Urothelium cell line (cell line): ENCODE results near the gene STK11.

Experiments used
- DNase-seq: peaks from one replicate; pipeline ENCODE4 v3.0.0; 2011; ENCODE audit warnings: low spot score, mixed read lengths
- FAIRE-seq: peaks from 2 replicates; lab custom pipeline; 2011; peaks lifted over from hg19 to GRCh38; lab: Jason Lieb, UNC

Gene STK11

GRCh38 chr19:1223018-1223855, 17.7 kb downstream of the STK11 start:
- FAIRE-seq (no peak), DNase-seq (peak; percentile 44)

- DNase-seq = no peak
- no peak for FAIRE-seq
Observed at GRCh38 chr19:1224047-1224825, 18.7 kb downstream of the STK11 start.

GRCh38 chr19:1224847-1225246, 19.3 kb downstream of the STK11 start:
- FAIRE-seq (no peak), DNase-seq (no peak)

- FAIRE-seq = no peak
- no peak for DNase-seq
Observed at GRCh38 chr19:1225440-1226226, 20.1 kb downstream of the STK11 start.

- no peak for FAIRE-seq
Observed at GRCh38 chr19:1226227-1226518, 20.6 kb downstream of the STK11 start.

GRCh38 chr19:1226522-1227303, 21.1 kb downstream of the STK11 start:
- DNase-seq = no peak
- no peak for FAIRE-seq

More at GRCh38 chr19:1226227-1226518, 20.6 kb downstream of the STK11 start:
- DNase-seq = no peak

GRCh38 chr19:1227304-1228054, 21.9 kb downstream of the STK11 start:
- FAIRE-seq = no peak
- no peak for DNase-seq

GRCh38 chr19:1228161-1228957, 22.8 kb downstream of the STK11 start:
- DNase-seq = no peak
- no peak for FAIRE-seq

GRCh38 chr19:1229056-1229923, 23.7 kb downstream of the STK11 start:
- DNase-seq (no peak), FAIRE-seq (no peak)

GRCh38 chr19:1229924-1230782, 24.6 kb downstream of the STK11 start:
- FAIRE-seq = no peak
- no peak for DNase-seq

GRCh38 chr19:1230783-1231489, 25.4 kb downstream of the STK11 start:
- FAIRE-seq (no peak), DNase-seq (no peak)

- FAIRE-seq = no peak
- DNase-seq = no peak
Observed at GRCh38 chr19:1231729-1232637, 26.4 kb downstream of the STK11 start.

- DNase-seq (no peak), FAIRE-seq (no peak)
Observed at GRCh38 chr19:1232652-1233072, 27.1 kb downstream of the STK11 start.

GRCh38 chr19:1233115-1233667, 27.6 kb downstream of the STK11 start:
- DNase-seq = no peak
- no peak for FAIRE-seq
